GM19239 (cell line): ENCODE data around the gene SPEN.
"Not testable (repeated sequence)": the region's sequence is repeated elsewhere in the genome, so short reads cannot be mapped to it uniquely, and the experiment has no call there.

ENCODE experiments used
- DNase-seq: peaks from one replicate; pipeline ENCODE4 v3.0.0; 2011; ENCODE audit warnings: low spot score; ENCODE audit not compliant: insufficient read length
- FAIRE-seq: peaks from 2 replicates; lab custom pipeline; 2011; peaks lifted over from hg19 to GRCh38; lab: Jason Lieb, UNC

Gene SPEN

GRCh38 chr1:15847100-15847892 is at the start of gene SPEN:
TSS of gene SPEN (plus strand) at chr1:15847707. CDS start at chr1:15848068, 361 bp downstream.
- peak; percentile 81 for FAIRE-seq
- DNase-seq, result peak; percentile 62

GRCh38 chr1:15799004-15799867 is 48.3 kb upstream of the SPEN start:
- DNase-seq, result no peak
- no peak for FAIRE-seq

DNA sequence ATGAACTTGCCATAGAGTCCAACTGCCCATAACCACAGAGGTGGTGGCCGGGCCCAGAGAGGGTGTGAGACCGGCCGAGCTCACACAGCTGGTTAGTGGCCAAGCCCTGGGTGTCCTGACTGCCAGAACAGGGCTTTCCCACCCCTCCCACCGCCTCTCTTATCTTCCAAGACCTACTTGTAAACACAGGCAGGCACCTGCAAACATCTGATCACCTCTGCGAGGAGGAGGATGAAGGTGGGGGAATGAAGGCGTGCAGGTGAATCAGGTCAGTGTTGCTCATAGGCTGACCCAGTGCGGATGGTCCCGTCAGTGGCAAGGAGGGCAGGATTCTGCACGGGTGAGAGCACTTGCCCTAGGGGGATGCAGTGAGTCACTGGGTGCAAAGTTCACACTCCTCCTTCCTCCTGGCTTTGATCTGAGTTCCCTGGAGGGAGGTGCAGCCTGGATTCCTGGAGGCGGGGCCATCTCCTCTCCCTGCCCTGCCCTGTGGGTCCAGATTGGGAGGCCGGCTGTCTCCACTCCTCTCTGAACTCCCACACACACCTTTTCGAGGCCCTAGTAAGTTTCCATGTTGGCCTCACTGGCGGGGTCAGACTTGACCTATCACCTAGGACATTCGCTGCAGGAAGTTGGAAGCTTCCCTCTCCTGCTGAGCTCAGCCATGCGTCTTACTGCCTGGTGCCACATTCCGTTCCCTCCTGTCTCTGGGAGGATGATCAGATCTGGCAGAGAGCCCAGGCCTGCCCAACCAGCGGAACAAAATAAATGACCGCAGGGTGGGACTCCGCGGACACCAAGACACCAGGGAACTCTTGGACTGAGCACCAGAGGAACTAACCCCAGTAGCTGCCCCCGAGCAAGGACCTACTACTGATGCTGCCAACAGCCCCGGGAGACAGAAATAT is 47.3 kb upstream of the SPEN start:
- DNase-seq (no peak), FAIRE-seq (no peak)

DNA sequence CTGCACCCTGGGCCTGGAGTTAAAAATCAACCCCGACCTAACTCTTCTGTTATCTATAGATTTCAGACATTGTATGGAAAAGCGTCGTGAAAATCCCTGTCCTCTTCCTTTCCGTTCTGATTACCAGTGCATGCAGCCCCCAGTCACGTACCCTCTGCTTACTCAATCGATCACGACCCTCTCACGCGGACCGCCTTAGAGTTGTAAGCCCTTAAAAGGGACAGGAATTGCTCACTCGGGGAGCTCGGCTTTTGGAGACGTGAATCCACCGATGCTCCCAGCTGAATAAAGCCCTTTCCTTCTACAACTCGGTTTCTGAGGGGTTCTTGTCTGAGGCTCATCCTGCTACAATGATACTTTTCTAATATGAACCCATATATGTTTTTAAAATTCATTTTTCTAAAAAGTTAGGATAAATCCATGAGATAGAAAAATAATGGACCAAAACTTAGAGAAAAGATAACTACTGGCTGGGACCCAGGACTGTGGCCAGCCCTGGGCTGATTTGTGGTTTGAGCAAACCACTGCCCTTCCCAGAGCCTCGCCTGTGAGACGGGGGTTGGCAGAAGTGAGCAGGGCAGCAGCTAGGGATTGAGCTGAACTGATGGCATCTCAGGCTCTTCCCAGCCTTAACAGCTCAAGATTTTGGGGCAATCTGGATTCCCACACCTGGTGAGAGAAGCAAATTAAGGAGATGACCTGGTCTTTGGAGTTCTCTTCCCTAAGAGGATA is 45.1 kb upstream of the SPEN start:
- FAIRE-seq (no peak), DNase-seq (no peak)

GRCh38 chr1:15803380-15803779 is 44.1 kb upstream of the SPEN start:
- peak; percentile 38 for DNase-seq
- FAIRE-seq, result peak; percentile 68

DNA sequence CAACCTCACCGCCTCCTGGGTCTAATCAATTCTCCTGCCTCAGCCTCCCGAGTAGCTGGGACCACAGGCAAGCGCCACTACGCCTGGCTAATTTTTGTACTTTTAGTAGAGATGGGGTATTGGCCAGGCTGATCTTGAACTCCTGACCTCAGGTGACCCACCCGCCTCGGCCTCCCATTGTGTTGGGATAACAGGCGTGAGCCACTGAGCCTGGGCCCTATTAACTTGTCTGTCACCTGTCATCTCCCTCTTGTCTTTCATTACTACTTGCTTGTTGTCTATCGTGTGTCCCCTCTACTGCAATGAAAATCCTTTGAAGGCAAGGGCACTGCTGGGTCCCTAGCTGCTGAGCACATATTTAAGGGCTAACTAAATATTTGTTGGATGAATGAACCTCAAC is 43.4 kb upstream of the SPEN start:
- DNase-seq, result no peak
- no peak for FAIRE-seq

DNA sequence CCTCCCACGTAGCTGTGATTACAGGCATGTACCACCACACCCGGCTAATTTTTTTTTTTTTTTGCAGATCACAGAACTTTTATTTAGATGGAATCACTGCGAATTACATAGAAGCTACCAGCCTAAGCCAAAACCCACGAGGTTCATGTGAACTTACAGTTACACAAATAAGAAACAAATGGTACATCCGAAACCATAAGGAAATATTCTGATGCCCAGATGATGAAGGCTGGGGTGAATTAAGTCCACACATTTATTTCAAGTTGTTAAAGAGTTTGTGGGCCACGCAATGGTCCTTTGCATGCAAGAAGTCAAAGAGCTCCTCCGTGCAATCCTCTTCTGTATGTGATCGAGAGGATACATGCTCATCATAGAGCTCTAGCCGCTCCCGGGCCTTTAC is 40.4 kb upstream of the SPEN start:
- no peak for DNase-seq
- FAIRE-seq, result no peak

DNA sequence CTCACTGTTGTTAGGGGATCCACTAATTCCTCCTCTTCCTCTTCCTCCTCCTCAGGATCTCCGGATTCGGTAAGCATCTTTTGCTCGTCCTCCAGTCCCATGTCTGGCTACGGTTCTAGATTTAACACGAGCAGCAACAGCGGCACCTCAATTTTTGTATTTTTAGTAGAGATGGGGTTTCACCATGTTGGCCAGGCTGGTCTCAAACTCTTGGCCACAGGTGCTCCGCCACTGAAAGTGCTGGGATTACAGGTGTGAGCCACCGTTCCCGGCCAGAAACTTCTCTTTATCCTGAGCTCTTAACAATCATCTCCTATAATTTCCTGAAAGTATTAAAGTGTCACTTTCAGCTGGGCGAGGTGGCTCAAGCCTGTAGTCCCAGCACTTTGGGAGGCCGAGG is 40.0 kb upstream of the SPEN start, which contains the start of gene UQCRHL:
Gene UQCRHL, minus strand, starts transcription at position 101 of the 400 bp plus-strand sequence. Its CDS starts 0 bp downstream, at position 101.
- not testable (repeated sequence) for DNase-seq, FAIRE-seq

DNA sequence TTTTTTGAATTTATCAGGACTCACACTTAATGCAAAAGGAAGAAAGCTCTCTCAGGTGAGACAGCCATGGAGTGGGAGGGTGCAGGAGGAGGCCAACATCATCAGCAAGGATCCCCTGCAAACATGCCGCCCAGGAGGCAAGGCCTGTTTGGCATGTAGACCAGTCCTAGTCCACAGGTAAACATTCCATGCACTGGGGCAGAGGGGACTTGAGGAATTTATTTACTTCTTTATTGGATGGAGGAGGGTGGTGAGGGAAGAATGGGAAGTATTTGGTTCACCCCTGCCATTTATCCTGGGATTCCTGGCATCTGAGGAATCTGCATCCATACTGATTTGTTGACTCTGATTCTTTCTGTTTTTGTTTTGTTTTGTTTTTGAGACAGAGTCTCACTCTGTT is 38.6 kb upstream of the SPEN start:
- no peak for FAIRE-seq
- no peak for DNase-seq

- FAIRE-seq (no peak), DNase-seq (no peak)
Measured at GRCh38 chr1:15810073-15810472, 37.4 kb upstream of the SPEN start.

DNA sequence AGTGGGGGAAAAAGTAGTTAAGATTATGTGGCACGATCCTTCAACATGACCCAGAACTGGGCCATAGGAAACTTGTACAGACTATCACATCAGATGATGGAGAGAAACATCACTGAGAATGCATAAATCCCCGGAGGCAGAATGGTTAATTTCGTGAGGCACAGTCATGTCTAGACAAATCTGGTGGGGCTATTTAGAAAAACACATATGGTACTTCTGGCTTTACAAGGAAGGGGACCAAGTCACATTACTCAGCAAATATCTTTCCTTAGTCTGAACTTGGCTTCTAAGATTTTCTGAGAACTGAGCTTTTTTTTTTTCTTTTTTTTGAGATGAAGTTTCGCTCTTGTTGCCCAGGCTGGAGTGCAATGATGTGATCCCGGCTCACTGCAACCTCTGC is 30.8 kb upstream of the SPEN start:
- FAIRE-seq (no peak), DNase-seq (no peak)

- no peak for DNase-seq
- FAIRE-seq, result no peak
Measured at GRCh38 chr1:15820478-15820877, 27.0 kb upstream of the SPEN start.

GRCh38 chr1:15825800-15826199 is 21.7 kb upstream of the SPEN start:
- no peak for DNase-seq
- no peak for FAIRE-seq

DNA sequence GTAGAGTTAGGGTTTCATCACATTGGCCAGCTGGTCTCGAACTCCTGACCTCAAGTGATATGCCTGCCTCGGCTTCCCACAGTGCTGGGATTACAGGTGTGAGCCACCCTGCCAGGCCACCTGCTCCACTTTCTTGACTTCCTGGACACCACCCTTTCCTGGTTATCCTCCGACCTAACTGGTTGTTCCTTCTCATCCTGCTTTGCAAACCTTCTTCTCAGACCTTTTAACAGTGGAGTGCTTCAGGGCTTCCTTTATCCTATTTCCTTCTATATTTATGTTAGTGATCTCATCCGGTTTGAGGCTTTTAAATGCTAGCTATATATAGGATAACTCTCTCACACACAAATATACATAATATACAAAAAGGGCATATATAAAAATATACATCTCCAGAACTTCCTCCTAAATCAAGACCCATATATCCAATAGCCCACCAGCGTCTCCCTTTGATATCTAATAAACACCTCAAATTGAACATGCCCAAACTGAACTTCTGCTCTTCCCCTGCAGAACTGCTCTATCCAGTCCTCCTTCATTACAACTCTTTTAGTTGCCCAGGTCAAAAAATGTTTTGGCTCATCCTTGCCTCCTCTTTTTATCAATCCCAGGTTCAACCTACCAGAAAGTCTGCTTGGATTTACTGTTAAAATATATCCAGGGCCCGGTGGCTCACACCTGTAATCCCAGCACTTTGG is 20.5 kb upstream of the SPEN start:
- no peak for DNase-seq
- no peak for FAIRE-seq

GRCh38 chr1:15827567-15827966 is 19.9 kb upstream of the SPEN start:
- not testable (repeated sequence) for DNase-seq, FAIRE-seq

DNA sequence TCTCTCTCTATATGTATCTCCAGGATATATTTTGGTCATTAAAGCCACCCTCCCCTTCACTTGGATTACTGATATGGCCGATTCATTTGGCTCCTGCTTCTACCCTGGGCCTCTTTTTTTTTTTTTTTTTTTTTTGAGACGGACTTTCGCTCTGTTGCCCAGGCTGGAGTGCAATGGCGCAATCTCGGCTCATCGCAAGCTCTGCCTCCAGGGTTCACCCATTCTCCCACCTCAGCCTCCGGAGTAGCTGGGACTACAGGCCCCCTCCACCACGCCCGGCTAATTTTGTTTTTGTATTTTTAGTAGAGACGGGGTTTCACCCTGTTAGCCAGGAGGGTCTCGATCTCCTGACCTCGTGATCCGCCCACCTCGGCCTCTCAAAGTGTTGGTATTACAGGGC is 18.6 kb upstream of the SPEN start:
- DNase-seq, FAIRE-seq: not testable (repeated sequence)

DNA sequence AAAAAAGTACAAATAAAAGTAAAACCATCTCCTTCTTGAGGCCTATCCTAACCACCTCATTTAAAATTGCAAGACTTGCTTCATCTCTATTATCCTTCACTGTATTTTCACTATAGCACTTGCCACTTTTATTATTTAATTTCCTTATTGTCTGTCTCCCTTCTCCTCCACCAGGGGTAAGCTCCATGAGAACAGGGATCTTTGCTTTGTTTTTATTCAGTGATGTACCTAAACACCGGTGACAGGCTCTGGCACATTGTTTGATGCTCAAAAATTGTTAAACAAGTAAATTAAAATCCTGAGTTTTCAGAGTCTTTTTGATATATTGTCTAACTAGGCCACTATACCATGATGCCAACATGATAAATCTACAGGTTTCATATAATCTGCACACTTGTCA is 17.2 kb upstream of the SPEN start:
- FAIRE-seq, result no peak
- no peak for DNase-seq

DNA sequence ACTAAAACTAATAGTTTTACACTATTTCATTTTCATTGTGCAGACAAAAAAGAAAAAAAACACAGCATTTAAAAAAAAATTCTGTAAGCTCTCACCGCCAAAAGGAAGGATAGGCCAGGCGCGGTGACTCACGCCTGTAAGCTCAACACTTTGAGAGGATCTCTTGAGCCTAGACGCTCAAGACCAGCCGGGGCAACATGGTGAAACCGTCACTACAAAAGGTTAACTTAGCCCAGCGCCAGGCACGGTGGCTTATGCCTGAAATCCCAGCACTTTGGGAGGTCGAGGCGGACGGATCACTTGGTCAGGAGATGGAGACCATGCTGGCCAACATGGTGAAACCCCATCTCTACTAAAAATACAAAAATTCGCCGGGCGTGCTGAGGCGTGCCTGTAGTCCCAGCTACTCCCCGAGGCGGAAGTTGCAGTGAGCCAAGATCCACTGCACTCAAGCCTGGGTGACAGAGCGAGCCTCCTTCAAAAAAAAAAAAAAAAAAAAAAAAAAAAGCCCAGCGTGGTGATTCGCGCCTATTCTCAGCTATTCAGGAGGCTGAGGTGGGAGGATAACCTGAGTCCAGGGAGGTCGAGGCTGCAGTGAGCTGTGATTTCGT is 14.3 kb upstream of the SPEN start:
- no peak for FAIRE-seq

More for the DNA sequence above, 14.3 kb upstream of the SPEN start:
- DNase-seq, result no peak
